ENCODE data around the gene GLI1.
"Not testable (repeated sequence)": the region's sequence is repeated elsewhere in the genome, so short reads cannot be mapped to it uniquely, and the experiment has no call there.

GLI1 gene

GRCh38 chr12:57517187-57517586 is 57.6 kb downstream of the GLI1 start:
- Histone ChIP-seq H3K9ac (ENCODE audit: low read length in 5 of 5) (peak overlapping the region in 1 of 5 donors; percentile 41), H3K27me3 (ENCODE audit: control insufficient read depth in 5 of 5, insufficient read depth in 4 of 5, low read length in 5 of 5) (no peaks in the 10 kb centered on the region), H3K9me3 (ENCODE audit: control insufficient read depth in 5 of 5, low read length in 5 of 5) (no peaks in the 10 kb centered on the region), H3K27ac (ENCODE audit: low read depth, low read length) (peak overlapping the region; percentile 99), H3K36me3 (ENCODE audit: control insufficient read depth in 5 of 5, insufficient read depth in 5 of 5, low read length in 5 of 5) (peaks cover 17 to 56% (median 49%) of the 10 kb centered on the region in 5 donors), H3K4me3 (ENCODE audit: low read depth in 1 of 5, low read length in 5 of 5) (no peak overlapping the region), H3K4me1 (ENCODE audit: control insufficient read depth in 5 of 5, insufficient read depth in 5 of 5, low read length in 5 of 5) (peaks cover 16 to 49% (median 45%) of the 10 kb centered on the region in 5 donors)

DNA sequence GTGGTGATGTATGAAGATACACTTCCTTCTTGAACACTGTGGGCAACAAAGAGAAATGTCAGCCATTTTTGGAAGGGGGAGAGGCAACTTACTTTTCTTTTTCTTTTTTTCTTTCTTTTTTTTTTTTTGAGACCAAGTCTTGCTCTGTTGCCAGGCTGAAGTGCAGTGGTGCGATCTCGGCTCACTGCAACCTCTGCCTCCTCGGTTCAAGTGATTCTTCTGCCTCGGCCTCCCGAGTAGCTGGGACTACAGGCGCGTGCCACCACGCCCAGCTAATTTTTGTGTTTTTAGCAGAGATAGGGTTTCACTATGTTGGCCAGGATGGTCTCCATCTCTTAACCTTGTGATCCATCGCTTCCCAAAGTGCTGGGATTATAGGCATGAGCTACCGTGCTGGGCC is 58.1 kb downstream of the GLI1 start:
- H3K9ac ChIP-seq (ENCODE audit: low read length in 5 of 5), result peak overlapping the region in 2 of 5 donors; percentile 41 to 71
- H3K27ac ChIP-seq (ENCODE audit: low read depth, low read length), result peak overlapping the region; percentile 99
- peaks cover 14 to 50% (median 44%) of the 10 kb centered on the region in 5 donors for H3K36me3 ChIP-seq (ENCODE audit: control insufficient read depth in 5 of 5, insufficient read depth in 5 of 5, low read length in 5 of 5)

GRCh38 chr12:57518176-57518919 is 58.8 kb downstream of the GLI1 start:
- Histone ChIP-seq H3K27me3 (ENCODE audit: control insufficient read depth in 5 of 5, insufficient read depth in 4 of 5, low read length in 5 of 5) (no peaks in the 10 kb centered on the region), H3K4me3 (ENCODE audit: low read depth in 1 of 5, low read length in 5 of 5) (peak overlapping the region; percentile 93 to 100 (median 99)), H3K9ac (ENCODE audit: low read length in 5 of 5) (peak overlapping the region in 4 of 5 donors; percentile 48 to 99 (median 80)), H3K9me3 (ENCODE audit: control insufficient read depth in 5 of 5, low read length in 5 of 5) (no peaks in the 10 kb centered on the region), H3K4me1 (ENCODE audit: control insufficient read depth in 5 of 5, insufficient read depth in 5 of 5, low read length in 5 of 5) (peaks cover 16 to 54% (median 50%) of the 10 kb centered on the region in 5 donors), H3K36me3 (ENCODE audit: control insufficient read depth in 5 of 5, insufficient read depth in 5 of 5, low read length in 5 of 5) (peaks cover 11 to 44% (median 38%) of the 10 kb centered on the region in 5 donors), H3K27ac (ENCODE audit: low read depth, low read length) (peak overlapping the region; percentile 99)

More for the DNA sequence above, 58.1 kb downstream of the GLI1 start:
- peaks cover 16 to 51% (median 47%) of the 10 kb centered on the region in 5 donors for H3K4me1 ChIP-seq (ENCODE audit: control insufficient read depth in 5 of 5, insufficient read depth in 5 of 5, low read length in 5 of 5)
- not testable (repeated sequence) for H3K9me3 ChIP-seq (ENCODE audit: control insufficient read depth in 5 of 5, low read length in 5 of 5); H3K27me3 ChIP-seq (ENCODE audit: control insufficient read depth in 5 of 5, insufficient read depth in 4 of 5, low read length in 5 of 5)
- peak overlapping the region in 3 of 5 donors; percentile 93 to 100 (median 99) for H3K4me3 ChIP-seq (ENCODE audit: low read depth in 1 of 5, low read length in 5 of 5)

GRCh38 chr12:57518920-57519795 is 59.6 kb downstream of the GLI1 start:
- H3K9me3 ChIP-seq (ENCODE audit: control insufficient read depth in 5 of 5, low read length in 5 of 5), result no peaks in the 10 kb centered on the region
- H3K9ac ChIP-seq (ENCODE audit: low read length in 5 of 5), result peak overlapping the region; percentile 95 to 99 (median 97)
- H3K4me3 ChIP-seq (ENCODE audit: low read depth in 1 of 5, low read length in 5 of 5), result peak overlapping the region; percentile 93 to 100 (median 99)
- H3K27ac ChIP-seq (ENCODE audit: low read depth, low read length), result peak overlapping the region; percentile 99
- H3K36me3 ChIP-seq (ENCODE audit: control insufficient read depth in 5 of 5, insufficient read depth in 5 of 5, low read length in 5 of 5), result peaks cover 11 to 41% (median 37%) of the 10 kb centered on the region in 5 donors
- H3K4me1 ChIP-seq (ENCODE audit: control insufficient read depth in 5 of 5, insufficient read depth in 5 of 5, low read length in 5 of 5), result peaks cover 21 to 62% (median 58%) of the 10 kb centered on the region in 5 donors
- H3K27me3 ChIP-seq (ENCODE audit: control insufficient read depth in 5 of 5, insufficient read depth in 4 of 5, low read length in 5 of 5), result no peaks in the 10 kb centered on the region

GRCh38 chr12:57519796-57520052 is 60.1 kb downstream of the GLI1 start:
- Histone ChIP-seq H3K4me3 (ENCODE audit: low read depth in 1 of 5, low read length in 5 of 5) (peak overlapping the region; percentile 93 to 100 (median 99)), H3K4me1 (ENCODE audit: control insufficient read depth in 5 of 5, insufficient read depth in 5 of 5, low read length in 5 of 5) (peaks cover 25 to 68% (median 64%) of the 10 kb centered on the region in 5 donors), H3K9ac (ENCODE audit: low read length in 5 of 5) (peak overlapping the region; percentile 95 to 99 (median 97)), H3K9me3 (ENCODE audit: control insufficient read depth in 5 of 5, low read length in 5 of 5) (no peaks in the 10 kb centered on the region), H3K27ac (ENCODE audit: low read depth, low read length) (peak overlapping the region; percentile 99), H3K36me3 (ENCODE audit: control insufficient read depth in 5 of 5, insufficient read depth in 5 of 5, low read length in 5 of 5) (peaks cover 11 to 41% (median 37%) of the 10 kb centered on the region in 5 donors), H3K27me3 (ENCODE audit: control insufficient read depth in 5 of 5, insufficient read depth in 4 of 5, low read length in 5 of 5) (no peaks in the 10 kb centered on the region)

DNA sequence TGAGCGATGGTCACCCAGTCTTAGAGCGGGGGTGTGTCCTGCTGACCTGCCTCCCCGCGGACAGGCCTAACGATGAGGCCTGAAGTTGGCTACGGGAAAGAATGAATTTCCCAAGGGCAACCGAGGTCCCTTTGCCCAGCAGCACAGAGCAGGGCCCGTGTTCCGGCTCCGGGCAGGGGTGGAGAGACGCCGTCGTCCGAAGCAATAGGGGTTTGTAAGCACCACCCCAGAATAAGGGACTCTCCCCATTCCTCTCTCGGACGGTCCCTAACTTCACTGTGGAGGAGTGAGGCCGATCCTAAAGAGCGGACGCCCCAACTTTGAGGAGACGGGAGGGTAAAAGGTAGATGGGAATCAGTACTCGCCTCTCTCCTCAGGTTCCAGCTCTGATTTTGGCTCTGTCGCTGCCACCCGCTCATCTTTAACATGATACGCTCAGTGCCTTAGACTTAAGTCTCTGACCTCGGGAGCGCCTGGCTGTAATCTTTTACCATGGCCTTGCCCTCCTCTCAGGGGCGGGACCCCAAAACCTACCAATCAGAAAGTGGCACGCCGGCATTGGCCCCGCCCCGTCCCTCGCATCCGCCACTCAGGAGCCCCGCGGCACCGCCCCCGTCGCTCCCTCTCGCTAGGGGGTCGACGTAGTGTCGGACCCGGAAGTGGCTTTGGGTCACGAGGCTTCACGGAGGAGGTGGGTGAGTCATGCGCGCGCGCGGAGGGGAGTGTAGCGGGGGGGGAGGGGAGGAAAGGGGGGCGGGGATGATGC is 60.7 kb downstream of the GLI1 start, which contains the start of gene DDIT3:
TSS of gene DDIT3 (minus strand) at position 462 of the 766 bp plus-strand sequence. CDS start 3,108 bp downstream, outside the sequence.
- peaks cover 25 to 72% (median 68%) of the 10 kb centered on the region in 5 donors for H3K4me1 ChIP-seq (ENCODE audit: control insufficient read depth in 5 of 5, insufficient read depth in 5 of 5, low read length in 5 of 5)
- peak within 1 kb of the TSS; percentile 93 to 100 (median 99) for H3K4me3 ChIP-seq (ENCODE audit: low read depth in 1 of 5, low read length in 5 of 5)
- peak within 1 kb of the TSS; percentile 95 to 99 (median 97) for H3K9ac ChIP-seq (ENCODE audit: low read length in 5 of 5)
- no peaks in the 10 kb centered on the region for H3K27me3 ChIP-seq (ENCODE audit: control insufficient read depth in 5 of 5, insufficient read depth in 4 of 5, low read length in 5 of 5)
- H3K9me3 ChIP-seq (ENCODE audit: control insufficient read depth in 5 of 5, low read length in 5 of 5), result no peaks in the 10 kb centered on the region
- peaks cover 9 to 40% (median 37%) of the 10 kb centered on the region in 5 donors for H3K36me3 ChIP-seq (ENCODE audit: control insufficient read depth in 5 of 5, insufficient read depth in 5 of 5, low read length in 5 of 5)
- H3K27ac ChIP-seq (ENCODE audit: low read depth, low read length), result peak within 1 kb of the TSS; percentile 99

GRCh38 chr12:57521525-57522010 is 62.0 kb downstream of the GLI1 start:
- H3K9me3 ChIP-seq (ENCODE audit: control insufficient read depth in 5 of 5, low read length in 5 of 5), result no peaks in the 10 kb centered on the region
- H3K4me3 ChIP-seq (ENCODE audit: low read depth in 1 of 5, low read length in 5 of 5), result peak overlapping the region; percentile 60 to 85 (median 69)
- no peaks in the 10 kb centered on the region for H3K27me3 ChIP-seq (ENCODE audit: control insufficient read depth in 5 of 5, insufficient read depth in 4 of 5, low read length in 5 of 5)
- H3K9ac ChIP-seq (ENCODE audit: low read length in 5 of 5), result peak overlapping the region; percentile 66 to 92 (median 87)
- H3K4me1 ChIP-seq (ENCODE audit: control insufficient read depth in 5 of 5, insufficient read depth in 5 of 5, low read length in 5 of 5), result peaks cover 25 to 74% (median 70%) of the 10 kb centered on the region in 5 donors
- peak overlapping the region; percentile 99 for H3K27ac ChIP-seq (ENCODE audit: low read depth, low read length)
- peaks cover 0 to 39% (median 36%) of the 10 kb centered on the region in 5 donors for H3K36me3 ChIP-seq (ENCODE audit: control insufficient read depth in 5 of 5, insufficient read depth in 5 of 5, low read length in 5 of 5)
